NB4 (cell line): ENCODE results near the gene NRXN3.

Experiments
- MAX ChIP-seq: IDR thresholded peaks from 2 replicates; pipeline ENCODE4 v1.6.1; 2011; ENCODE audit warnings: low read depth, low read length
- MYC ChIP-seq: IDR thresholded peaks from 2 replicates; pipeline ENCODE4 v1.6.1; 2011; ENCODE audit warnings: low read depth, low read length
- POLR2A ChIP-seq: IDR thresholded peaks from 2 replicates; pipeline ENCODE4 v1.6.1; 2011; ENCODE audit warnings: mild to moderate bottlenecking; ENCODE audit not compliant: insufficient read length; ENCODE audit errors: extremely low read depth
- TF ChIP-seq, protein P1 (sequence below): IDR thresholded peaks from one replicate; pipeline ENCODE4 v1.5.1; 2012; ENCODE audit warnings: low read depth, low read length

DNA sequence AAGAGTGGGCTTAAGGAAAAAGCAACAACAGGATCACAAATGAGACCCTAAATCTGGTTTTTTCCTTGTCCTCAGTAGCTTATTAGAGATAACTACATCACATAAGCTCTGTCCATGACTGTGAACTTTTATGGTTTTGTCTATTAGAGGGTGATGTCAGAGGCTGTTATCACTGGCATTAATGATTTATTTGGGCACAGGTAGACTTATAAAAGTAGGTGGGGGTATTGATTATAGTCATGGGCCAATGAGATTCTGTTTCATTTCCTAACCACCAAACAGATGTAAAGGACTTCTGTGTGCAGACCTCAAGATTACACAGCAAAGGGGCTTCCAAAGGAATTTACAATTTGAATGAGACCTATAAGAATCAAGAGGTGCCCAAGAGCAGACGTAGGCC, 316.4 kb downstream of the NRXN3 start:
- TF ChIP-seq, protein P1, sequence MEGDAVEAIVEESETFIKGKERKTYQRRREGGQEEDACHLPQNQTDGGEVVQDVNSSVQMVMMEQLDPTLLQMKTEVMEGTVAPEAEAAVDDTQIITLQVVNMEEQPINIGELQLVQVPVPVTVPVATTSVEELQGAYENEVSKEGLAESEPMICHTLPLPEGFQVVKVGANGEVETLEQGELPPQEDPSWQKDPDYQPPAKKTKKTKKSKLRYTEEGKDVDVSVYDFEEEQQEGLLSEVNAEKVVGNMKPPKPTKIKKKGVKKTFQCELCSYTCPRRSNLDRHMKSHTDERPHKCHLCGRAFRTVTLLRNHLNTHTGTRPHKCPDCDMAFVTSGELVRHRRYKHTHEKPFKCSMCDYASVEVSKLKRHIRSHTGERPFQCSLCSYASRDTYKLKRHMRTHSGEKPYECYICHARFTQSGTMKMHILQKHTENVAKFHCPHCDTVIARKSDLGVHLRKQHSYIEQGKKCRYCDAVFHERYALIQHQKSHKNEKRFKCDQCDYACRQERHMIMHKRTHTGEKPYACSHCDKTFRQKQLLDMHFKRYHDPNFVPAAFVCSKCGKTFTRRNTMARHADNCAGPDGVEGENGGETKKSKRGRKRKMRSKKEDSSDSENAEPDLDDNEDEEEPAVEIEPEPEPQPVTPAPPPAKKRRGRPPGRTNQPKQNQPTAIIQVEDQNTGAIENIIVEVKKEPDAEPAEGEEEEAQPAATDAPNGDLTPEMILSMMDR = no peak
- TF ChIP-seq POLR2A = no peak
- TF ChIP-seq MAX = no peak
- TF ChIP-seq MYC = no peak
